Kidney (tissue), 14 donors: ENCODE data around the gene SEC22C. TPM values are rescaled to one million over a fixed set of nuclear protein-coding genes. Genes with fewer than 3 reads are reported as not detected.

Experiments used
- DNase-seq, 5 donors: peaks; one replicate each; pipeline ENCODE4 v3.0.0-alpha.2; 2013 to 2020
- FAIRE-seq: peaks from 2 replicates; lab custom pipeline; 2012; peaks lifted over from hg19 to GRCh38; lab: Jason Lieb, UNC
- H3K27ac ChIP-seq, 2 donors: one replicate each; pipeline ENCODE4 v1.7.0; 2013; ENCODE audit warnings: low read depth in 2 of 2, low read length in 2 of 2, inconsistent platforms in 1 of 2
- H3K27me3 ChIP-seq: one replicate; pipeline ENCODE4 v1.7.1; 2013; ENCODE audit warnings: low read length, inconsistent platforms; ENCODE audit not compliant: control insufficient read depth, insufficient read depth
- H3K36me3 ChIP-seq, 3 donors: one replicate each; pipeline versions ENCODE4 v1.7.0 to v1.7.1; 2013; ENCODE audit warnings: low read length in 3 of 3, control low read depth in 1 of 3, inconsistent platforms in 1 of 3; ENCODE audit not compliant: insufficient read depth in 3 of 3, control insufficient read depth in 2 of 3
- H3K4me1 ChIP-seq, 3 donors: one replicate each; pipeline versions ENCODE4 v1.7.0 to v1.7.1; 2013; ENCODE audit warnings: low read length in 3 of 3, inconsistent platforms in 1 of 3, low read depth in 1 of 3; ENCODE audit not compliant: control insufficient read depth in 2 of 3, insufficient read depth in 2 of 3
- H3K4me3 ChIP-seq, 3 donors: one replicate each; pipeline versions ENCODE4 v1.7.0 to v1.8.1; 2013; ENCODE audit warnings: low read length in 3 of 3, control low read depth in 1 of 3, inconsistent platforms in 1 of 3
- H3K9ac ChIP-seq, 3 donors: one replicate each; pipeline versions ENCODE4 v1.7.0 to v1.7.1; 2013; ENCODE audit warnings: low read length in 3 of 3, control low read depth in 1 of 3, inconsistent platforms in 1 of 3
- H3K9me3 ChIP-seq, 3 donors: one replicate each; pipeline versions ENCODE4 v1.7.0 to v1.7.1; 2013; ENCODE audit warnings: low read length in 3 of 3, control low read depth in 1 of 3, inconsistent platforms in 1 of 3; ENCODE audit not compliant: control insufficient read depth in 2 of 3, insufficient read depth in 1 of 3
- intact Hi-C: fragments of 100-400 bp; cut with DNase I; formaldehyde crosslinking; loops from one replicate; pipeline ENCODE4 v1.11.1; 2022
- polyA plus RNA-seq: library from polyadenylated mRNA; stranded (reverse); fragments of 350-450 nt; fragmentation: Illumina TruSeq; extraction: RNeasy Lipid Tissue Mini Kit (QIAGEN cat#74804); gene quantifications from one replicate; pipeline ENCODE4 v1.2.3, GENCODE V29; 2014; ENCODE audit warnings: low read depth, low replicate concordance; ENCODE audit not compliant: insufficient read depth
- total RNA-seq: library from RNA; stranded (reverse); fragmentation: NEBNext Ultra II Directional; extraction: Animal tissue kit (Norgen Biotek cat#: 25700); gene quantifications from one replicate; pipeline ENCODE4 v1.2.1, GENCODE V29; 2021
- TF ChIP-seq, protein P1 (sequence below): IDR thresholded peaks from 3 replicates; pipeline ENCODE4 v1.5.1; 2012; ENCODE audit warnings: mild to moderate bottlenecking, moderate library complexity, borderline replicate concordance; ENCODE audit not compliant: insufficient read depth; ENCODE audit errors: extremely low read depth
- donor health status: control.
- donor health status: control.
- donor health status: control.
- donor health status: control.
- donor health status: control.
- donor health status: DM: yes; HTN: yes; CAD: no.
- donor health status: Normal renal cell carcinoma (clear cell type).

Gene SEC22C
- total and polyA plus RNA-seq, 2 donors from 2014 or later, result 32.8 to 43.6 TPM

DNA sequence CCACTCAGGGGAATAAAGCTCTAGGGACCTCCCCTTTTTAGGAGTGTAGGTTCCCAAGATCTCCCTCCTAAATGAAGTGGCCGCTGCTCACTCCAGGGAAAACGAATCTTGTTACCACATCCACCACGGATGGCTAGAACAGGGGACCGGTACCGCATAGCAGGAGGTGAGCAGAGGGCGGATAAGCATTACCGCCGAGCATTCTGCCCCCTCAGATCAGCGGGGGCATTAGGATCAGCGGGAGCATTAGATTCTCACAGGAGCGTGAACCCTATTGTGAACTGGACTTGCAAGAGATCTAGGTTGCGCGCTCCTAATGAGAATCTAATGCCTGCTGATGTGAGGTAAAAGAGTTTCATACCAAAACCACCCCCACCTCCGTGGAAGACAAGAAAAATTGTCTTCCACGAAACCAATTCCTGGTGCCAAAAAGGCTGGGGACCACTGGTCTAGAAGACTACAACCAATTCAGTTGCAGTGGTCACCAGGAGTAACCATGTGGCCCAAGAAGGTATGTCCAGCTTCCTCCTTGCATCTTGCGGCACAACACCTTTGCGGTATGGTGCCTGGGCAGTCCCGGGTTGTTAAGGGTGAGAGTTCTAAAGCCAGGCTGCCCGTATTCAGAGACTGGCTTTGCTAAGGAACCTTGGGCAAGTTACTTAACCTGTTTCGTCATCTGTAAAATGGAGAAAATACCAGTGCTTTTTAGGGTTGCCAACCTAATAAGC, 7.8 kb upstream of the SEC22C start:
- Histone ChIP-seq H3K27me3 (no peaks in the 10 kb centered on the region), H3K4me1 (peaks cover 2 to 6% (median 5%) of the 10 kb centered on the region in 3 donors), H3K4me3 (peak overlapping the region in 2 of 3 donors; percentile 67 to 69), H3K9me3 (no peaks in the 10 kb centered on the region), H3K27ac (peak overlapping the region in 1 of 2 donors; percentile 16), H3K36me3 (no peaks in the 10 kb centered on the region), H3K9ac (peak overlapping the region in 2 of 3 donors; percentile 61 to 78)
- TF ChIP-seq, protein P1, sequence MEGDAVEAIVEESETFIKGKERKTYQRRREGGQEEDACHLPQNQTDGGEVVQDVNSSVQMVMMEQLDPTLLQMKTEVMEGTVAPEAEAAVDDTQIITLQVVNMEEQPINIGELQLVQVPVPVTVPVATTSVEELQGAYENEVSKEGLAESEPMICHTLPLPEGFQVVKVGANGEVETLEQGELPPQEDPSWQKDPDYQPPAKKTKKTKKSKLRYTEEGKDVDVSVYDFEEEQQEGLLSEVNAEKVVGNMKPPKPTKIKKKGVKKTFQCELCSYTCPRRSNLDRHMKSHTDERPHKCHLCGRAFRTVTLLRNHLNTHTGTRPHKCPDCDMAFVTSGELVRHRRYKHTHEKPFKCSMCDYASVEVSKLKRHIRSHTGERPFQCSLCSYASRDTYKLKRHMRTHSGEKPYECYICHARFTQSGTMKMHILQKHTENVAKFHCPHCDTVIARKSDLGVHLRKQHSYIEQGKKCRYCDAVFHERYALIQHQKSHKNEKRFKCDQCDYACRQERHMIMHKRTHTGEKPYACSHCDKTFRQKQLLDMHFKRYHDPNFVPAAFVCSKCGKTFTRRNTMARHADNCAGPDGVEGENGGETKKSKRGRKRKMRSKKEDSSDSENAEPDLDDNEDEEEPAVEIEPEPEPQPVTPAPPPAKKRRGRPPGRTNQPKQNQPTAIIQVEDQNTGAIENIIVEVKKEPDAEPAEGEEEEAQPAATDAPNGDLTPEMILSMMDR, result no peak
- DNase-seq, result peak in 2 of 5 donors; percentile 49 to 54
- intact Hi-C loops, result no loop called here
- FAIRE-seq, result no peak

DNA sequence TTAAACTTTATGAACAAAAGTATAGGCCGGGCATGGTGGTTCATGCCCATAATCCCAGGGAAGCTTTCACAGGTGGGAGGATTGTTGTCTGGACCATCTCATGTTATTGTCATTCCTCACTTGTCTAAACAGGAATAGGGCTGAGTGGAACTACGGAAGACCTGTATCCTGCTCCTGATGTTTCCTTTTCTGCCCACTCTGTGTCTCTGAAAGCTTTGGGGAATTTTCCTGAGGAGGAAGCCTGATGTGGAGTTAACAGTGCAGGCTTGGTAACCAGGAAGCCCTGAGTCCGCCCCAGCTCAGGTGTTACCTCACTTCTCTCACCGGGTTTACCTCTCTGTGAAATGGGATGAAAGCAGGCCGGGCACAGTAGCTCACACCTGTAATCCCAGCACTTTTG, 6.9 kb upstream of the SEC22C start:
- FAIRE-seq, result no peak
- Histone ChIP-seq H3K27me3 (no peaks in the 10 kb centered on the region), H3K36me3 (no peaks in the 10 kb centered on the region), H3K4me1 (peaks cover 2 to 6% (median 5%) of the 10 kb centered on the region in 3 donors), H3K9me3 (no peaks in the 10 kb centered on the region), H3K9ac (no peak overlapping the region), H3K4me3 (no peak overlapping the region), H3K27ac (no peak overlapping the region)
- intact Hi-C loops, result no loop called here
- TF ChIP-seq, protein P1, result no peak
- DNase-seq, result no peak

DNA sequence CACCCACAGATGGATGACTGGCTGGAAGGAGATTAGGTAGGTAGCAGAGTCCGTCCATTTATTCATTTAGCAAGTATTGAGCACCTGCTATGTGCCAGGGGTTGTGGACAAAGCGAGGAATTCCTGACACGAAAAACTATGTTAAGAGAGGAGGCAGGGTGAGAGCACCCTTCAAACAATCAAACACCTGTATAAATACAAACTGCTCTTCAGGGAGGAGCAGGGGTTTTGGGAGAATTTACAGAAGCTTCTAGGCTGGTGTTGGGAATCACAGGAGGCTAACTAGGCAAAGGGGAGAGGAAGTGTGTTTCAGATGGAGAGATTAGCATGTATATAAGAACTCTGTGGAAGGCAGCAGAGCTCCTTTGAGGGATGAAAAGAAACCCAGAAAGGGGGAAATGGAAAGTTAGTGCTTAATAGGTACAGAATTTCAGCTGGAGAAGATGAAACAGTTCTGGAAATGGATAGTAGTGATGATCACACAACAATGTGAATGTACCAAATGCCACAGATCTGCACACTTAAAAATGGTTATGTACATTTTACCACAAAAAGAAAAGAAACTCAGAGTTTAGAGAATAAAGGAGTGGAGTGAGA, 805 bp upstream of the SEC22C start:
- TF ChIP-seq, protein P1, result no peak
- no peaks in the 10 kb centered on the region for H3K27me3 ChIP-seq
- peak overlapping the region; percentile 61 to 79 (median 63) for H3K9ac ChIP-seq
- peak overlapping the region; percentile 80 to 87 (median 87) for H3K4me3 ChIP-seq
- intact Hi-C loops, result no loop called here
- H3K27ac ChIP-seq, result peak overlapping the region; percentile 85 to 88
- no peaks in the 10 kb centered on the region for H3K9me3 ChIP-seq
- H3K36me3 ChIP-seq, result peaks cover 0 to 2% (median 0%) of the 10 kb centered on the region in 3 donors
- no peak for DNase-seq
- FAIRE-seq, result no peak
- H3K4me1 ChIP-seq, result peaks cover 0 to 8% (median 0%) of the 10 kb centered on the region in 3 donors
